BJ (cell line): ENCODE results near the gene CAMSAP1. TPM values are rescaled to one million over a fixed set of nuclear protein-coding genes. Genes with fewer than 3 reads are reported as not detected.

Experiments used
- CTCF ChIA-PET: fragments of 350-600 bp; formaldehyde crosslinking; extraction: SDS; loops from one replicate; lab custom pipeline; 2021; ENCODE audit warnings: antibody characterized with exemption, inconsistent platforms; lab: Yijun Ruan, JAX
- POLR2A ChIA-PET: fragments of 300-600 bp; sonication (Branson Sonifier 250); formaldehyde crosslinking; extraction: SDS; loops from one replicate; lab custom pipeline; 2021; ENCODE audit warnings: antibody characterized with exemption; lab: Charles Lee
- DNase-seq: peaks from one replicate; pipeline ENCODE4 v3.0.0-alpha.2; 2011; ENCODE audit warnings: low read depth
- H3K27me3 ChIP-seq: 2 replicates; pipeline ENCODE4 v1.6.0; 2011; ENCODE audit warnings: low read length; ENCODE audit not compliant: control insufficient read depth, insufficient read depth
- H3K36me3 ChIP-seq: 2 replicates; pipeline ENCODE4 v1.5.1; 2011; ENCODE audit warnings: low read length; ENCODE audit not compliant: control insufficient read depth, insufficient read depth
- H3K4me3 ChIP-seq: 2 replicates; pipeline ENCODE4 v1.5.1; 2011; ENCODE audit warnings: low read depth, mild to moderate bottlenecking, control low read depth, low read length
- CTCF ChIP-seq: IDR thresholded peaks from 2 replicates; pipeline ENCODE4 v1.5.1; 2011; ENCODE audit warnings: low read depth, mild to moderate bottlenecking, control low read depth, inconsistent platforms, low read length, moderate library complexity; ENCODE audit not compliant: insufficient read depth
- polyA plus RNA-seq: library from polyadenylated mRNA; depleted of rRNA; stranded (reverse); fragments of >200 nt; gene quantifications from 2 replicates; pipeline ENCODE4 v1.2.3, GENCODE V29; 2011

The CAMSAP1 gene
- polyA plus RNA-seq, 1 experiment: 4.1 TPM

GRCh38 chr9:135794361-135794885 lies 112.9 kb downstream of the CAMSAP1 start:
- no peak for TF ChIP-seq CTCF
- ChIA-PET CTCF (no interaction called here), POLR2A (no interaction called here)
- no peak for DNase-seq
- Histone ChIP-seq H3K4me3 (no peak overlapping the region), H3K36me3 (no peaks in the 10 kb centered on the region), H3K27me3 (no peaks in the 10 kb centered on the region; the same call in 1 of the 2 replicates)

GRCh38 chr9:135794057-135794335 lies 113.3 kb downstream of the CAMSAP1 start:
- ChIA-PET CTCF (no interaction called here), POLR2A (no interaction called here)
- H3K27me3 ChIP-seq: no peaks in the 10 kb centered on the region; the same call in 1 of the 2 replicates
- TF ChIP-seq CTCF: no peak
- no peaks in the 10 kb centered on the region for H3K36me3 ChIP-seq
- no peak overlapping the region for H3K4me3 ChIP-seq
- no peak for DNase-seq

- POLR2A ChIA-PET: no interaction called here
- H3K36me3 ChIP-seq: no peaks in the 10 kb centered on the region
- no peak for DNase-seq
- TF ChIP-seq CTCF: no peak
- H3K4me3 ChIP-seq: no peak overlapping the region
- CTCF ChIA-PET: no interaction called here
- no peaks in the 10 kb centered on the region; the same call in 1 of the 2 replicates for H3K27me3 ChIP-seq
These were observed 113.9 kb downstream of the CAMSAP1 start for GRCh38 chr9:135793221-135794056.

GRCh38 chr9:135792268-135793128 lies 114.8 kb downstream of the CAMSAP1 start:
- no peaks in the 10 kb centered on the region; the same call in 1 of the 2 replicates for H3K27me3 ChIP-seq
- H3K36me3 ChIP-seq: no peaks in the 10 kb centered on the region
- ChIA-PET POLR2A (no interaction called here), CTCF (no interaction called here)
- DNase-seq: no peak
- no peak overlapping the region for H3K4me3 ChIP-seq
- no peak for TF ChIP-seq CTCF
